GM21367 (cell line): ENCODE results near the gene RASL12.
A peak's percentile ranks its signal among the peaks of the same experiment; 100 is the strongest.
"Not testable (repeated sequence)": the region's sequence is repeated elsewhere in the genome, so short reads cannot be mapped to it uniquely, and the experiment has no call there.

Experiments used
- ATAC-seq: cut with Tn5 transposase; IDR thresholded peaks from one replicate; pipeline ENCODE4 v1.9.1; 2021; ENCODE audit not compliant: unreplicated experiment

The RASL12 gene

DNA sequence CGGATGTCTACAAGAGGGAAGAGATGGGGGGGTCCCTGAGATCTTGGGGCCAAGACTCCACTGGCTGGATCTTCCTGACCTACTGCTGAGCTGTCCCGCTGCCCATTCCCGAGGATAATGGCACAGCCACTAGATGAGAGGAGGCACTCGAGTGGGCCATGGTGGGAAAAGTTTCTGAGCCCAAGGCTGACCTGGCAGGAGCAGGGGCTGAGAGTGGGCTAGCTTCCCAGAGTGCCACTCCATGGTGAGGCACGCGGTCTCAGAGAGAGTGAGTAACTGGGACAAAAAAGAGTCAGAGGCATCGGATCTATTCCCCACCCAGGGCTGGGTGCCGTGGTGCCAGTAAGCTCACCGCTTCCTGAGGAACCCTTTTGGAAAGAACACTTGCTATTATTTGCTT is 11.7 kb downstream of the RASL12 start:
- ATAC-seq = no peak

DNA sequence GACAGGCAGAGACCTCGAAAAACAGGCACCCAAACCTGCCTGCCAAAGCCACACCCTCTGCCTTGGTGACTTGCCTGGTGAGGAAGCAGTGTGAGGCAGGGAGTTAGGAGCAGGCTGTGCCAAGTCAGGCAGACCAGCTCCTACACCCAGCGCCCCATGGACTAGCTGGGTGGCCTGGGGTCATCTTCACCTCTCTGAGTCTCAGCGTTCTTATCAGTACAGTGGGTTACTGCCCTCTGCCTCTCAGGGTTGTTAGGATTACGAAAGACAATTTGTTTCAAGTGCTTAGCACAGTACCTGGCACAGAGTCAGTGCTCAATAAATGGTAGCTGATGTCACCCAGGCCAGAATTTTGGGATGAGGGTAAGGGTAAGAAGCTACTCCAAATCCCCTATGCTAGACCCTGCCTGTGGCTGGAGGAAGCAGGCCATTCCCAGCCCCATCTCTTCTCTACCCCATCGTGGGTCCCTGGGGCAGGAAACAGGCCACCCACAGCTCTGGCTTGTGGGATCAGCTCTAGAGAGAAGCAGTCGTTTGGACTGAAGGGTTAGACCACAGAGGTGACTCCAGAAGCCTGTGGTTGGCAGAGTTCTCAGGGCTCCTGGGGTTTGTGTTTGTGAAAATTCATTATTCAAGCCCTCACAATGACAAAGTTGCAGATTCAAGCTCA is 12.5 kb downstream of the RASL12 start:
- ATAC-seq = no peak

DNA sequence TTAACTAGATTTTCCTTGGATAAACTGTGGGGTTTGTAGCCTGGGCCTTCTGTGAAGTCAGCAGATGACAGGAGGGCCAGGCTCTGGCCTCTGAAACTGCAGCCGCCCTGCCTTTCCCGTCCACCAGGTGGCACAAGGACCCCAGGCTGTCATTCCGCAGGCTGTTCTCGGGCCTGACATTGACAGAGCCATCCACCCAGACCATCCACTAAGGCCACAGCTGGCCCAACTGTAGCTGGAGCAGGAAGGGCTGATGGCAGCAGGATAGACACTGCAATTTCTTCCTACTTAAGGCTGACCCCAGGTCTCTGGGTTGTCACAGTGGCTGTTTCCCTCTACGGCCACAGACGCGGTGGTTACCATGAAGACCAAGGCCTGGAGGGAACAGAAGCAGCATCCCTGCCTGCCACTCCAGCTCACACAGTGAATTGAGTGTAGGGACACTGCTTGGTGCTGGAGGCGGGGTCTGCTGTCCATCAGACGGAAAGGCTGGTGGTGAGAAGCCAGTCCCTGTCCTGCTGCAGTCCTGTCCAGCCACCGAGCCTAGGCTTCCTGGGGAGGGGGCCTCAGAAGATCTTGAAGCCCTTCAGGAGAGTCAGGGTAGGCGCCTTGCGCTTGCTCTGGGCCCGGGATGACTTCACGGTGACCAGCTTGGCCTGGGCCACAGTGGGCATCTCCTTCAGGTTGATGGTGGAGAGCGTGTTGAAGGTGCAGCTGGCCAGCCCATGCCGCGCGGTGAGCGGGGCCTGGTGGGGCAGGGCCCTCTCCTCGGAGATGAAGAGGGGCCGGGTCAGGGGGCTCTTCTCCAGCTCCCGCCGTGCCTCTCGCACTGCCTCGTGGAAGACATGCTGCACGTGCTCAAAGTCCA is 13.2 kb downstream of the RASL12 start:
- no peak for ATAC-seq

DNA sequence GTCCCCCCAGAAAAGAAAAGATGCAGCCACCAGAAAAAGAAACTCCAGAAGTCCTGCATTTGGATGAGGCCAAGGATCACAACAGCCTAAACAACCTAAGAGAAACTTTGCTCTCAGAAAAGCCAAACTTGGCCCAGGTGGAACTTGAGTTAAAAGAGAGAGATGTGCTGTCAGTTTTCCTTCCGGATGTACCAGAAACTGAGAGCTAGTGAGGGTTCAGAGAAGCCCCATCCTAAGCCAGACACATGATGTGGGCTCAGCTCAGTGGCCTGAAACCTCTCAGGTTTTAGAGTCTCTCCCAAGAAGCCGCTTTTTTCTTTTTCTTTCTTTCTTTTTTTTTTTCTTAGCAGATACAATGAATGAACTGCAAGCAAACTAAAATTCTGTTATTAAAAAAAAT is 14.8 kb downstream of the RASL12 start:
- ATAC-seq = no peak

DNA sequence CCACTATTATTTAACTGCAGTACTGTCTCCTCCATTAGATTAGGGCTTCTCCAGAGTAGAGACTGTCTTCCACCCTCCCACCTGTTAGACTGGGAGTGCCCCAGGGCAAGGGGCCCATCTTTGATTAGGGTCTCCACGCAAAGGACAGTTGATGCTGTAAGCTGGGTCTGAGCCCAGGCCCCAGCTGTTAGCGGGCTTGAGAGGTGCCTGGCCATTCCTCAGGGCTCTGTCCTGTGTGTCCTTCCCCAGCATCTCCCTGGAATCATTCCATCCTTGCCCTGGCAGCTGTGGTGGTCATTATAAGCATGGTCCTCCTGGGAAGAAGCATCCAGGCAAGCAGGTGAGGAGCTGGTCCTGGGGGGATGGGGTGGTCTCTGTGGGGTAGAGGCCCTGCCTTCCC is 16.5 kb downstream of the RASL12 start:
- no peak for ATAC-seq

DNA sequence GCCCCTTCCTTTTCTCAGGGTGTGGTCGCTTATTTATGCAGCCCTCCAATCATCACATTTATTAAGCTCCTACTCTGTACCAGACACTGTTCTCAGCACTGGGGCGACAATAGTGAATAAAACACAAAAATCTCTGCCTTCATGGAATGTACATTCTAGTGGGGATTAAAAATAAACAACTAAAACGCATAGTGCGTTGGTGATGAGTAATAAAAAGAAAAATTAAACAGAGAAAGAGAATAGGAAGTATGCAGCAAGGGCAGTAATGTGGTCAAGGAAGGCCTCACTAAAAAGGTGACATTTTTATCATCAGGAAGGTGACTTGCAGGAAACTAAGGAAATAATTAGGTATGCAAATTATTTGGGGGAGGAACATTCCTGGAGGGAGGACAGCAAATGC is 17.5 kb downstream of the RASL12 start:
- no peak for ATAC-seq

DNA sequence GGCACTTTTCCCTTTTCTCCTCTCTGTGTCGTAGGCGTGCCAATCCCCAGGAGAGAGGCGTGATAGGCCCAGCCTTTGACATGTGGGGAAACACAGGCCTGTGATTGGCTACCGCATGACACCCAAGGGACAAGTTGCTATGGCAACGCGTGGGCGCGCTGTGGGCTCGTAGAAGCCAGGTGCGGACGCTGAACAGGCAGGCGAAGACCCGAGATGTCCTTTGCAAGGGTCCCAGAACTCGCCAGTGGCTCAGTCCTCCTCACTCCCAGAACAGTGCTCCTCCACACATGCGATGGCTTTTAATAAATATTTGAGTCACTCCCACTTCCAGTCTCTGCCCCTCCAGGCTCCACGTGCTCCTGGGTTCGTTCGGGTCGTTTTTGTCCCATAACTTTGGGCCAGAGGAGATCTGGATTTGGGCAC is 18.4 kb downstream of the RASL12 start:
- peak; percentile 82 for ATAC-seq

DNA sequence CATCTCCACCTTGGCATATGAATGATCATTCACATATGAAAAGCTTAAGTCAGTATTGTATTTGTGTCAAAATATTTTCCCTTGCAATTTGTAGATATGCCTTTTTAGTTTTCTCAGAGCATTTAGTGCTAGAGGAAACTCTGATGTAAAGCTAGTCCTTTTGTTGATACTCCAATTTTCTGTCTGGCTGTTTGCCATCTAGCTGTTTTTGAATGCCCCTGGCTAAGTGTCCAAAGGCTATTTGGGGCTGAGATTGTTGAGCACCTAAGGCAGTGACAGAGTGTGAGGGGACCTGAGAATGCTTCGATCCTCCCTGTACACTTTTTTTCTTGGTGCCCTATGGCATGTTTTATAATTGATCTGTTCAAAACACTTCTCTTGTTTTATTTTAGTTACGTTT is 19.6 kb downstream of the RASL12 start:
- no peak for ATAC-seq

DNA sequence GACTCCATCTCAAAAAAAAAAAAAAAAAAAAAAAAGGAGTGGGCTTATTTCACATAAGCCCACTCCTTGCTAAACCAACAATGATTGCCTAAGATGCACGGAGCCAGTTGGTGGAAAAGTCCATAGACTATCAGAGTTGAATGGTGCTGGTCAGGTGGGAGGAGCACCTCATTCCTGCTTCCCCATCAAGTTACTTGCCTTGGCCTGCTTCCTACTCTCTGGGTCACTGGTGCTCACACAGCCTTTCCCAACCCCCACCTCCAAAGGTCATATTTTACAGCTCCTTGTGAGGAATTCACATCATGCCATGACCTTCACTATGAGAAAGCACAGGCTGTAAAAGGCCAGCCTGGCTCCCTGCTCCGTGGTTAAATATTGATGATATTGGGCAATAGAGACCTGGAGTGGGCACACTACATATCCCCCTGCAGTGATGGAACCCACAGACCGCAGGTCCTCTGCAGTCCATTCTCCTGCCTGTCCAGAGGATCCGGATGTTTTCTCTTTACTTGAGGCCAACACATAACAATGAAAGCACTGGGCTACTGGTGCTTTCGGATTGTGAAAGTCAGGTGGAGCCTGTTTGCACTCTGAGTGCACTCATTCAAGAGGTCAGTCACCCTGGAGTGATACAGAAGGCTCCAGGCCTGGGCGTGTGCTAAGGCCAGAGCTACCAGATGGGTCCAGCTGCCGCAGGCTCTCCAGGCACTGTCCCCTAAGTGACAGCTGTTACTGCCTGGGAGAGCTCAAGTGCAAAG is 22.9 kb downstream of the RASL12 start, which contains the start of gene SLC51B:
Gene SLC51B, plus strand, starts transcription at position 664 of the 758 bp plus-strand sequence. CDS start 4,618 bp downstream, outside the sequence.
- ATAC-seq = no peak

DNA sequence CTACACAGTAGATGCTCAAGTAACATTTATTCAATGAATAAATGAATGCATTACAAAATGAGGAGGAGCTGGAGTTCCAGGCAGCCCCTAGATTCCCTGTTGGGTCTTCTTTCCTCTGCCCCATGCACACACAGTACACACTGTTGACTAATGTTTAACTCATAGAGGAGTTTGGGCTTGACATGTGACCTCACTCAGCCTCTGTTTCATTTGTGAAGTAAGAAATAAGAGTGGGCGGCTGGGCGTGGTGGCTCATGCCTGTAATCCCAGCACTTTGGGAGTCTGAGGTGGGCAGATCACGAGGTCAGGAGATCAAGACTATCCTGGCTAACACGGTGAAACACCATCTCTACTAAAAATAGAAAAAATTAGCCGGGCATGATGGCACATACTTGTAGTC is 23.6 kb downstream of the RASL12 start:
- not testable (repeated sequence) for ATAC-seq

DNA sequence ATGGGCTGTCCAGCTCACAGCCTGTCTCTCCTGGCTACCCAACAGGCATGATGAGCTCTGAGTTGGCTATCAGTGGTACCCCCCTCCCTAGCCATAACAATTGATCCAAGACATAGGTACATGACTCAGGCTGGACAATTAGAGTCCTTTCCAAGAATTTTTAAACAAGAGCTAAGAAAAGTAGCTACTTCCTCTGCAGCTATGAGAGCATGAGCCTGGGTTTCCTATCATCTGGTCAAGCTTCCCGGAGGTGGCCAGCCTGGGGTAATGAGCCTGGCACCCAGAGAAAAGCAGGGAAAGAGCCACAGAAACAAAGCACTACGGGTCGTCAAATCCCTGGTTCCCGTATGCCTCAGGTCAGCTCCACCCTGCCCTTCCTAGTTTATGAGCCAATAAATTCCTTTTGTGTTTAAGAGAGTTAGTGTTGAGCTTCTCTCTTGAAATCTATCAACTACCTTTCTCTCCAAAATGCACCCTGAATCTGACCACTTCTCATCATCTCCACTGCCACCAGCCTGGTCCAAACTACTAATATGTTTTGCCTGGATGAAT is 24.9 kb downstream of the RASL12 start:
- ATAC-seq = no peak

DNA sequence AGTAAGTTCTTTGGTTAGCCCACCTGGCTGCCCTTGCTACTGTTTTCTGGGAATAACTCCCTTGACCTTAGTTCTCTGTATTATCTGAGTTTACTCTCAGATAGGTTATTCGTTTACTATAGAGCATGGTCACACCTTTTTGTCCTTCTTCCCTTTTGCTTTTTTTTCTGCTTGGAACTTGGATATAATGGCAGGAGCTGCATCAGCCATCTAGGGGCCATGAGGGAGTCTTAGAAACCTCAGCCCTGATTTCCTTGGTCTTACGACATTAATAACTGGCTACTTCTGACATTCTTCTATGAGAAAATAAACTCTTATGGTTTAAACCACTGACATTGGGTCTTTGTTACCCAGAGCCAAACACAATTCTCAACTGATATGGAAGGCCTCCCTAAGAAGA is 26.0 kb downstream of the RASL12 start:
- no peak for ATAC-seq

DNA sequence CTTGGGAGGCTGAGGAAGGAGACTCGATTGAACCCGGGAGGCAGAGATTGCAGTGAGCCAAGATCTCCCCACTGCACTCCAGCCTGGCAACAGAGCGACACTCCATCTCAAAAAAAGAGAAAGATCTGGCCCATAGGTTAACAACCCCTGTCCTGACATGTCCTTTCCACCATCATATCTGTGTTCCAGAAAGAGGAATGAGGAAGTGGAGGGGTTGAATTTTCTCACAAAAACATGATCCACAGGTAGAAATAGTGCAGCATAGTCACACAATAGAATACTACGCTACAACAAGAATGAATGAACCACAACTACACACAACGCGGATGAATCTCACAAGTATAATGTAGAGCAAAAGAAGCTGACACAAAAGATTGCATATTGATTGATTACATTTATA is 27.3 kb downstream of the RASL12 start:
- ATAC-seq = no peak

DNA sequence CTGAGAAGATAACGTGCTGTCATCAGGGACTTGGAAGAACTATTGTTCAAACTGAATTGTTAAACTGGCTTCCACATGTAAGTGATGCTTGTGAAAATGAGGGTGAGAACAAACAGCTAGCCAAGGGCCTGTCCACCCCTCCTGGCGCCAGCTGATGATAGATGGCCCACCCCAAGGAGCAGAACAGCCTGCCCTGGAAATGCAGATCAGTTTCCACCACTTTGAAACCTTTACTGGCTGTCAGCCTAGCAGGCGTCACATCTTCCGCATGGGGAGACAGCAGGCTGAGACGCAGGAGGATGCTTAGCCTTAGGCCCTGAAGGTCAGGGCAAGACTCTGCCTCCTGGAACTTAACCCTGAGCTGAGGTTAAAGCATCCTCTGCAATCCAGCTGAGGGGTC is 29.0 kb downstream of the RASL12 start:
- no peak for ATAC-seq

DNA sequence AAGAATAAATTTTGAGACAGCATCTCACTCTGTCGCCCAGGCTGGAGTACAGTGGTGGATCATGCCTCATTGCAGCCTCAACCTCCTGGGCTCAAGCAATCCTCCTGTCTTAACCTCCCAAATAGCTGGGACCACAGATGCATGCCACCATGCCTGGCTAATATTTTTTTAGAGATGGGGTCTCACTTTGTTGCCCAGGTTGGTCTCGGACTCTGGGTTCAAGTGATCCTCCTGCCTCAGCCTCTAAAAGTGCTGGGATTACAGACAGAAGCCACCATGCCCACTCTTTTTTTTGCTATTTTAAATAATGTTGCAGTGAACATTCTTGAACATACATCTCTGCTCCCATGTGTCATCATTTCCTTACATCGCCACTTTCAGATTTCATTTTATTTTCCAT is 29.4 kb downstream of the RASL12 start:
- ATAC-seq = no peak

DNA sequence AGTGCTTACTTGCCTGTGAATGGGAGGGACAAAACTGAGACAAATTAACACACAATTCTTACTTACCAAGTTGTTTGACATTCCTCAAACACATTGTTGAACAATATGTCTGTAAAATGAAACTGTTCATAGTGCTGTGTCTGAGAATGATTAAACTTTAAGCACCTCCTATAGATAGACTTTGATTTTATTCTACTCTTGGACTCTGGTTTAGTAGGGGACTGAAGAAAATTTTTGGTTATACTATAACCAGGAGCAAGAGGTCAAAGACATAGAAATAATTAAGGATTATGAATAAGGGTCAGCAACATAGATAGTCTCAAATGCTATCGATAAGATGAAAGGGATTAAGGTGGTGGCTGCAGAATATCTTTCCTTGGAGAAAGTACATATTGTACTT is 30.5 kb downstream of the RASL12 start:
- no peak for ATAC-seq

DNA sequence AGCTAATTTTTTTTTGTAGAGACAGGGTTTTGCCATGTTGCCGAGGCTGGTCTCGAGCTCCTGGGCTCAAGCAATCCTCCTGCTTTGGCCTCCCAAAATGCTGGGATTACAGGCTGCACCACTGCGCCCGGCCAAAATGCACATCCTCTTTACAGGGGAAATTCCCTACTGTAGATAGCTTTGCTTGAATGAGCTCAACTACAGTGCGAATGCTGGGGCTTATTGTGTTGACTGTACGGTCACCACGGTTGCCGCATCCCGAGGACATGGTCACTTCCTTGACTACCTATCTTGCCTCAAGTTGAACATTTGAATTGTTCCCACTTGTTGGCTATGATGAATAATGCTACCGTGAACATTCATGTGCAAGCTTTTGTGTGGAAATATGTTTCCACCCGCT is 33.1 kb downstream of the RASL12 start:
- ATAC-seq = no peak

DNA sequence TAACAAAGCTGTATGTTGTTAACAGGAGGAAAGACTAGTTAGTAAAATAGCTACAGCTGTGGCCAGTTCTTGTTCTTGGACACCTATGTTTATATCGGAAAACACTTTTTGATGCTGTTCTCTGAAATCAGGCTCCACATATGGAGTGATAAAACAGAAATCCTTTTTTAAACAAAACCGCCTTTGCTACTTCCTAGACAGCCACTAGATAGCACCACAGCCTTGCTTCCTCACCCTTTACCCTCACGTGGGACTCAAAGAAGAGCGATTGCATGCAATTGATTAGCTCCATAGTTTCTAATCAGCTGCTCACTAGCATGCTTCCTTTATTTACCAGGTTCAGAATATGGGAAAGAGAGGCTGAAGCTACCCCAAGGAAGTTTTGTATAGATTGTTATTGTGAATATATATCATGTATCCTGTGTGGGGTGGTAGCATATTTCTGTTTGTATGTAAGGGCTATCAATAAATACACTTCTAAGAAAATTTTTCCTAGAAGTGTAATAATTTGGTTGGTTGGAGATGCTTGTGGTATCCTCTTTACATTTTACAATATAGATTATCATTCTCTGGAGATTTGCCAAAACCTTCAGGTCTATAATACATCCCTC is 34.0 kb downstream of the RASL12 start:
- no peak for ATAC-seq

DNA sequence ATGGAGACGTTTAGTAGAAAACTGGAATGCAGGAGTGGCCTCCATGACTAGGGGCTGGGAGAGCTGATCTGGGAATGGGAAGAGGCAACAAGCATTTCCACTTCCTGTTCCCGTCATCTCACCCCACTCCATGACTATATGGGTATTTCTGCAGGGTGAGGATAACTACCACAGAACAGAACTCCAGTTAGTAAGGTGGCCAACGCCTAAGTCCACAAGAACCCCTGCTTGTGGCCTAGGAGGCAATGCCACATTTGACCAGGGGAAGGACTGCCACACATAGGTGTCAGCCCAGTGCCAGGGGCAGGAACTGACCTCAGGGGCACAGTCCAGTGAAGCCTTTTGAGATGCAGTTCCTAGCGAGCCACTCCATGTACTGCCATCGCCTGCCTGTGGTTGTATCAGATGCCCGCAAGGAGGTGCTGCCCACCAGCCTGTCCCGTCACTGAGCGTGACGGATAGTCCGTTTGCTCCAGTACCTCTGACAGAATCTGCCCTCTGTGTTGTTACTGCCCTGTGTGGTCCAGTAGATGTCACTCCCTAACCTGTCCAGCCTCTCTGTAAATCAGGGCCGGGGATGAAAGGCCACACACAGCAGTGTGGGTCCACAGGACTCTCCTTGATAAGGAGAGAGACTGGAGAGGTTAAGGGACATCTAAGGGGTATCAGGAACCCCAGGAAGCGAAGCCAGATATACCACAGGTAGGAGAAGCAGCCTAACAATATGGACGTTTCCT is 34.8 kb downstream of the RASL12 start:
- ATAC-seq = no peak

DNA sequence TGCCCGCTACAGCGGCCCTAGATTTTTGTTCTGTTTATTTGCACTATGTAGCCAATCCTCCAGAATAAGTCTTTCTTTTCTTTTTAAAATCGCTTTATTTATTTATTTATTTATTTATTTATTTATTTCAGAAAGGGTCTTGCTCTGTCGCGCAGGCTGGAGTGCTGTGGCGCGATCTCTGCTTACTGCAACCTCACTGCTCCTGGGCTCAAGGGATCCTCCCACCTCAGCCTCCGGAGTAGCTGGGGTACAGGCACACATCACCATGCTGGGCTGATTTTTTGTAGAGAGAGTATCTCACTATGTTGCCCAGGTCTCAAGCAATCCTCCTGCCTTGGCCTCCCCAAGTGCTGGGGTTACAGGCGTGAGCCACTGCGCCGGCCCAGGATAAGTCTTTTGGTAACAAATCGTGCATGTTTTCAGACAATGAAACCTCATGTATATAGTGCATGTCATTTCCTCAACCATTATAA is 38.0 kb downstream of the RASL12 start:
- ATAC-seq = no peak
